ENCODE data around the gene GHRL. TPM values are rescaled to one million over a fixed set of nuclear protein-coding genes. Genes with fewer than 3 reads are reported as not detected.

Gene GHRL
- 0.48 and 0.55 TPM in 2 replicates for total RNA-seq

- intact Hi-C loops (cut with micrococcal nuclease) = no loop called here
Observed at GRCh38 chr3:10292505-10293419, at the start of gene GHRL. TSS of gene GHRL (minus strand) at chr3:10292947. CDS start at chr3:10290180, 2,767 bp downstream.

- intact Hi-C loops (cut with micrococcal nuclease) = no loop called here
Observed at GRCh38 chr3:10341901-10342398, 49.2 kb upstream of the GHRL start.

- intact Hi-C loops (cut with micrococcal nuclease) = no loop called here
Observed at GRCh38 chr3:10340476-10340875, 47.7 kb upstream of the GHRL start.

- intact Hi-C loops (cut with micrococcal nuclease) = no loop called here
Observed at GRCh38 chr3:10340046-10340445, 47.3 kb upstream of the GHRL start.

GRCh38 chr3:10339376-10339955 lies 46.7 kb upstream of the GHRL start:
- intact Hi-C loops (cut with micrococcal nuclease) = no loop called here

GRCh38 chr3:10338591-10339353 lies 46.0 kb upstream of the GHRL start:
- intact Hi-C loops (cut with micrococcal nuclease) = no loop called here

GRCh38 chr3:10338164-10338470 lies 45.4 kb upstream of the GHRL start:
- intact Hi-C loops (cut with micrococcal nuclease) = no loop called here

- intact Hi-C loops (cut with micrococcal nuclease) = no loop called here
Observed at GRCh38 chr3:10337323-10338163, 44.8 kb upstream of the GHRL start.

GRCh38 chr3:10336761-10337160 lies 44.0 kb upstream of the GHRL start:
- intact Hi-C loops (cut with micrococcal nuclease) = no loop called here

- intact Hi-C loops (cut with micrococcal nuclease) = no loop called here
Observed at GRCh38 chr3:10335871-10336622, 43.3 kb upstream of the GHRL start.

- intact Hi-C loops (cut with micrococcal nuclease) = no loop called here
Observed at GRCh38 chr3:10335190-10335738, 42.5 kb upstream of the GHRL start.

- intact Hi-C loops (cut with micrococcal nuclease) = no loop called here
Observed at GRCh38 chr3:10334459-10334858, 41.7 kb upstream of the GHRL start.

GRCh38 chr3:10334042-10334441 lies 41.3 kb upstream of the GHRL start:
- intact Hi-C loops (cut with micrococcal nuclease) = no loop called here

GRCh38 chr3:10333349-10333650 lies 40.6 kb upstream of the GHRL start:
- intact Hi-C loops (cut with micrococcal nuclease) = no loop called here

- intact Hi-C loops (cut with micrococcal nuclease) = no loop called here
Observed at GRCh38 chr3:10332481-10333348, 40.0 kb upstream of the GHRL start.

GRCh38 chr3:10331320-10331719 lies 38.6 kb upstream of the GHRL start:
- intact Hi-C loops (cut with micrococcal nuclease) = no loop called here

GRCh38 chr3:10330319-10330718 lies 37.6 kb upstream of the GHRL start:
- intact Hi-C loops (cut with micrococcal nuclease) = no loop called here

GRCh38 chr3:10329495-10330015 lies 36.8 kb upstream of the GHRL start:
- intact Hi-C loops (cut with micrococcal nuclease) = no loop called here

GRCh38 chr3:10328460-10329071 lies 35.8 kb upstream of the GHRL start:
- intact Hi-C loops (cut with micrococcal nuclease) = no loop called here

All from T-helper 2 cell treated with Interferon-gamma antibody and Interleukin-4, amounts not matched to agents 100 ng/mL and 5 ng/mL, for 36 hours (primary cell).